K562 (cell line): ENCODE results near the gene ALOX12B. TPM values are rescaled to one million over a fixed set of nuclear protein-coding genes. Genes with fewer than 3 reads are reported as not detected.
A peak's percentile ranks its signal among the peaks of the same experiment; 100 is the strongest.

ENCODE experiments used
- ARID1B ChIP-seq: fragments of 450-650 bp; IDR thresholded peaks from 2 replicates; pipeline ENCODE4 v1.6.1; 2016; ENCODE audit warnings: antibody characterized with exemption, mild to moderate bottlenecking, inconsistent platforms
- BRF1 ChIP-seq: IDR thresholded peaks from 3 replicates; pipeline ENCODE4 v1.6.1; 2011; ENCODE audit warnings: borderline replicate concordance, mild to moderate bottlenecking; ENCODE audit not compliant: insufficient read length; ENCODE audit errors: extremely low read depth
- CAMTA2 ChIP-seq: fragments of 250-450 bp; sonication (Bioruptor Pico); conservative IDR thresholded peaks from 2 replicates; pipeline ENCODE4 v1.5.1; 2022
- E2F3 ChIP-seq: fragments of 250-450 bp; sonication (Bioruptor Pico); IDR thresholded peaks from 2 replicates; pipeline ENCODE4 v1.4.0; 2020; ENCODE audit warnings: mild to moderate bottlenecking
- ETV6 ChIP-seq, 3 experiments: fragments of 150-350 bp in 1 of 3; sonication (generic) in 1 of 3; formaldehyde crosslinking in 1 of 3; IDR thresholded peaks; 2 replicates each; pipeline versions ENCODE4 v1.6.1 to v1.8.0; 2014 to 2022; ENCODE audit warnings: borderline replicate concordance in 2 of 3, low read depth in 2 of 3, antibody characterized with exemption in 1 of 3, low read length in 1 of 3, mild to moderate bottlenecking in 1 of 3, missing genetic modification reagents in 1 of 3
- FOSL1 ChIP-seq: fragments of 200-800 bp; sonication (Bioruptor generic); conservative IDR thresholded peaks from 2 replicates; pipeline ENCODE4 v1.6.1; 2016; ENCODE audit warnings: missing genetic modification characterization, missing compliant biosample characterization
- RCOR1 ChIP-seq, 2 experiments: IDR thresholded peaks; 2 replicates each; pipeline ENCODE4 v1.6.1; 2012; ENCODE audit warnings: low read depth in 2 of 2, low read length in 2 of 2, borderline replicate concordance in 1 of 2, improper control_type of control experiment in 1 of 2
- SIN3A ChIP-seq, 2 experiments: fragments of 150-350 bp in 1 of 2; IDR thresholded peaks; 2 replicates each; pipeline ENCODE4 v1.6.1; 2011 to 2016; ENCODE audit warnings: borderline replicate concordance in 2 of 2, low read depth in 2 of 2, low read length in 2 of 2, mild to moderate bottlenecking in 2 of 2, moderate library complexity in 2 of 2; ENCODE audit not compliant: control insufficient read depth in 1 of 2
- SRSF9 ChIP-seq: fragments of 200-400 bp; formaldehyde crosslinking; IDR thresholded peaks from 2 replicates; pipeline ENCODE4 v1.6.1; 2017; ENCODE audit warnings: low read depth, low read length, borderline replicate concordance
- ZNF121 ChIP-seq: sonication (generic); formaldehyde crosslinking; conservative IDR thresholded peaks from 2 replicates; pipeline ENCODE4 v1.8.0; 2022; ENCODE audit warnings: missing genetic modification reagents
- ZNF212 ChIP-seq: fragments of 450-650 bp; formaldehyde crosslinking; IDR thresholded peaks from 2 replicates; pipeline ENCODE4 v1.4.0; 2020; ENCODE audit warnings: mild to moderate bottlenecking
- ZNF217 ChIP-seq: sonication (generic); formaldehyde crosslinking; IDR thresholded peaks from 2 replicates; pipeline ENCODE4 v1.8.0; 2022; ENCODE audit warnings: mild to moderate bottlenecking, missing genetic modification reagents
- ZNF224 ChIP-seq: sonication (generic); formaldehyde crosslinking; IDR thresholded peaks from 2 replicates; pipeline ENCODE4 v1.8.0; 2022; ENCODE audit warnings: mild to moderate bottlenecking, missing genetic modification reagents
- ZNF274 ChIP-seq: IDR thresholded peaks from 2 replicates; pipeline ENCODE4 v1.6.1; 2011; ENCODE audit warnings: low read depth, mild to moderate bottlenecking, low read length, moderate library complexity, borderline replicate concordance
- ZNF282 ChIP-seq: sonication (generic); formaldehyde crosslinking; IDR thresholded peaks from 2 replicates; pipeline ENCODE4 v1.8.1; 2023; ENCODE audit warnings: missing genetic modification reagents
- ZNF316 ChIP-seq: fragments of 450-650 bp; IDR thresholded peaks from 2 replicates; pipeline ENCODE4 v1.6.1; 2016
- ZNF507 ChIP-seq: conservative IDR thresholded peaks from 2 replicates; pipeline ENCODE4 v1.6.1; 2017; ENCODE audit warnings: missing genetic modification characterization, missing compliant biosample characterization
- polyA plus RNA-seq, 8 experiments: library from polyadenylated mRNA; depleted of rRNA in 4 of 8; stranded (reverse) in 5 of 8; unstranded in 3 of 8; fragments of >200 nt; fragmentation: Nextera tagmentation in 2 of 8; fragmentation: Illumina TruSeq in 1 of 8; extraction: Ambion mirVana in 2 of 8; extraction: Trizol in 1 of 8; gene quantifications; 2 replicates each; pipeline versions ENCODE4 v1.2.1 to v1.2.3, GENCODE V29; 2011 to 2014; ENCODE audit warnings: inconsistent platforms in 1 of 8, missing spikeins in 1 of 8
- total RNA-seq, 7 experiments: library from RNA; depleted of rRNA in 6 of 7; stranded (reverse); fragments of >200 nt in 6 of 7; fragmentation: Illumina TruSeq in 2 of 7; extraction: Trizol in 2 of 7; gene quantifications; 2 replicates each; pipeline versions ENCODE4 v1.2.1 to v1.2.3, GENCODE V29; 2011 to 2021; ENCODE audit warnings: low replicate concordance in 1 of 7
- TF ChIP-seq, protein P1 (sequence below): fragments of 450-650 bp; IDR thresholded peaks from 2 replicates; pipeline ENCODE4 v1.6.1; 2017; ENCODE audit warnings: antibody characterized with exemption, mild to moderate bottlenecking
- TF ChIP-seq, protein P2 (sequence below): fragments of 250-450 bp; sonication (Bioruptor Pico); IDR thresholded peaks from 2 replicates; pipeline ENCODE4 v1.8.0; 2021; ENCODE audit warnings: borderline replicate concordance, mild to moderate bottlenecking, moderate library complexity; ENCODE audit not compliant: poor library complexity, severe bottlenecking
- TF ChIP-seq, protein P3 (sequence below), 3 experiments: fragments of 200-800 bp in 1 of 3; sonication (Bioruptor generic) in 1 of 3; sonication (generic) in 1 of 3; formaldehyde crosslinking in 1 of 3; IDR thresholded peaks; 2 replicates each; pipeline versions ENCODE4 v1.6.1 to v1.8.0; 2016 to 2022; ENCODE audit warnings: mild to moderate bottlenecking in 2 of 3, missing compliant biosample characterization in 2 of 3, missing genetic modification characterization in 2 of 3, missing genetic modification reagents in 1 of 3

ALOX12B gene
- total and polyA plus RNA-seq, 9 of the 15 experiments (the other 6 are each of a cell fraction or from before 2014, with no cell fraction given): not detected

DNA sequence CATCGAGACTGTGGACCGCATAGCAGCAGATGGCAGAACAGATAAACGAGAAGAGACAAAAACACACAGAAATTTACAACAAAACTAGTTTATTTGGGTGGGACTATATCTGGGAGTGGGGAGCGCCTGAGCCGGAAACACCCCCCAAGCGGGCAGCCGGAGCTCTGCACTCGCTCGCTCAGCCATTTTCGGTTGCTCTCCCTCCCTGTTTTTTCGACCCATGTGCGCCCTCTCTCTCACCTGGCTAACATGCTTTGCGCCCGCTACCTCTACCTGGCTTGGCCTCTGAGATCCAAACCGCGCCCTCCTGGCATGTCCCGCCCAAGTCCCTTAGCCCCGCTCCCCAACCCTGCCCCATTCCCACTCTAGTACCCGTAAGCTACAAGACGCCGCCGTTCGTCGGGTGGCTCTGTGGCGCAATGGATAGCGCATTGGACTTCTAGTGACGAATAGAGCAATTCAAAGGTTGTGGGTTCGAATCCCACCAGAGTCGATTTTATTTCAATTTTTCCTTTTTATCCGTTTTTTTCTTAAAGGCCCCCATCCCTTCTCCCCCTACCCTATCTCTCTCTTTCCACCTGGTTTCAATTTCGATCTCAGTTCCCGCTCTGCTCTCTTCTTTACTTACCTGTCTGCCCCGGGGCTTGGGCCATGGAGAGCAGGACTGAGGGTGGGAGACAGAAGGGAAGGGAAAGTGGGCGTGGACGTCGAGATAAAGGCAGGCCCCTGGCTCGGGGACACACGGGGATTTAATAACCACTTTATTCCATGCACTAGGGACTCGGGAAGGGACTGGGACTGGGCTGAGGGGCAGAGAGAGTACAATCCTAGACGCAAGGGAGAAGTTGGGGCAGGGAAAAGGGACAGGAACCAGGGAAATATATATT, 33.2 kb upstream of the ALOX12B start (continued):
- no peak for TF ChIP-seq ZNF217 (CRISPR knock-in tag)
- no peak for TF ChIP-seq ZNF121 (CRISPR knock-in tag)
- TF ChIP-seq ZNF212 (CRISPR knock-in tag): no peak
- no peak for TF ChIP-seq ZNF224 (CRISPR knock-in tag)
- TF ChIP-seq, protein P1, sequence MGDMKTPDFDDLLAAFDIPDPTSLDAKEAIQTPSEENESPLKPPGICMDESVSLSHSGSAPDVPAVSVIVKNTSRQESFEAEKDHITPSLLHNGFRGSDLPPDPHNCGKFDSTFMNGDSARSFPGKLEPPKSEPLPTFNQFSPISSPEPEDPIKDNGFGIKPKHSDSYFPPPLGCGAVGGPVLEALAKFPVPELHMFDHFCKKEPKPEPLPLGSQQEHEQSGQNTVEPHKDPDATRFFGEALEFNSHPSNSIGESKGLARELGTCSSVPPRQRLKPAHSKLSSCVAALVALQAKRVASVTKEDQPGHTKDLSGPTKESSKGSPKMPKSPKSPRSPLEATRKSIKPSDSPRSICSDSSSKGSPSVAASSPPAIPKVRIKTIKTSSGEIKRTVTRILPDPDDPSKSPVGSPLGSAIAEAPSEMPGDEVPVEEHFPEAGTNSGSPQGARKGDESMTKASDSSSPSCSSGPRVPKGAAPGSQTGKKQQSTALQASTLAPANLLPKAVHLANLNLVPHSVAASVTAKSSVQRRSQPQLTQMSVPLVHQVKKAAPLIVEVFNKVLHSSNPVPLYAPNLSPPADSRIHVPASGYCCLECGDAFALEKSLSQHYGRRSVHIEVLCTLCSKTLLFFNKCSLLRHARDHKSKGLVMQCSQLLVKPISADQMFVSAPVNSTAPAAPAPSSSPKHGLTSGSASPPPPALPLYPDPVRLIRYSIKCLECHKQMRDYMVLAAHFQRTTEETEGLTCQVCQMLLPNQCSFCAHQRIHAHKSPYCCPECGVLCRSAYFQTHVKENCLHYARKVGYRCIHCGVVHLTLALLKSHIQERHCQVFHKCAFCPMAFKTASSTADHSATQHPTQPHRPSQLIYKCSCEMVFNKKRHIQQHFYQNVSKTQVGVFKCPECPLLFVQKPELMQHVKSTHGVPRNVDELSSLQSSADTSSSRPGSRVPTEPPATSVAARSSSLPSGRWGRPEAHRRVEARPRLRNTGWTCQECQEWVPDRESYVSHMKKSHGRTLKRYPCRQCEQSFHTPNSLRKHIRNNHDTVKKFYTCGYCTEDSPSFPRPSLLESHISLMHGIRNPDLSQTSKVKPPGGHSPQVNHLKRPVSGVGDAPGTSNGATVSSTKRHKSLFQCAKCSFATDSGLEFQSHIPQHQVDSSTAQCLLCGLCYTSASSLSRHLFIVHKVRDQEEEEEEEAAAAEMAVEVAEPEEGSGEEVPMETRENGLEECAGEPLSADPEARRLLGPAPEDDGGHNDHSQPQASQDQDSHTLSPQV: no peak
- no peak for TF ChIP-seq ZNF507 (tag)
- TF ChIP-seq, protein P2, sequence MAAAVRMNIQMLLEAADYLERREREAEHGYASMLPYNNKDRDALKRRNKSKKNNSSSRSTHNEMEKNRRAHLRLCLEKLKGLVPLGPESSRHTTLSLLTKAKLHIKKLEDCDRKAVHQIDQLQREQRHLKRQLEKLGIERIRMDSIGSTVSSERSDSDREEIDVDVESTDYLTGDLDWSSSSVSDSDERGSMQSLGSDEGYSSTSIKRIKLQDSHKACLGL (CRISPR knock-in tag): no peak
- TF ChIP-seq ZNF282 (CRISPR knock-in tag): no peak
- 0 out of 4 replicates have a peak, but pooled peaks of 1 of the 2 experiments have one; percentile 60 for TF ChIP-seq SIN3A (IDR thresholded peaks at IDR 0.05; ENCODE audit: borderline replicate concordance in 2 of 2, control insufficient read depth in 1 of 2, low read depth in 2 of 2, low read length in 2 of 2)
- TF ChIP-seq FOSL1: no peak
- no peak for TF ChIP-seq RCOR1 (IDR thresholded peaks at IDR 0.05; ENCODE audit: borderline replicate concordance in 1 of 2, low read depth in 2 of 2, low read length in 2 of 2)
- TF ChIP-seq BRF1: peak; percentile 6
- no peak for TF ChIP-seq ARID1B
- TF ChIP-seq SRSF9: no peak
- no peak for TF ChIP-seq CAMTA2 (CRISPR knock-in tag)
- TF ChIP-seq ZNF316: no peak
- TF ChIP-seq, protein P3, sequence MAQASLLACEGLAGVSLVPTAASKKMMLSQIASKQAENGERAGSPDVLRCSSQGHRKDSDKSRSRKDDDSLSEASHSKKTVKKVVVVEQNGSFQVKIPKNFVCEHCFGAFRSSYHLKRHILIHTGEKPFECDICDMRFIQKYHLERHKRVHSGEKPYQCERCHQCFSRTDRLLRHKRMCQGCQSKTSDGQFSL (CRISPR knock-in tag; IDR thresholded peaks at IDR 0.05): no peak
- TF ChIP-seq, protein P3 (tag; IDR thresholded peaks at IDR 0.05): peak in 1 of 2 experiments; percentile 29; a peak in 1 of 4 replicates
- no peak for TF ChIP-seq E2F3 (CRISPR knock-in tag)
- no peak for TF ChIP-seq ZNF274
- TF ChIP-seq ETV6 (IDR thresholded peaks at IDR 0.05; ENCODE audit: borderline replicate concordance in 1 of 2, low read depth in 2 of 2, low read length in 1 of 2): no peak
- no peak for TF ChIP-seq ETV6 (CRISPR knock-in tag; IDR thresholded peaks at IDR 0.05; ENCODE audit: borderline replicate concordance)
